ENCODE data around the gene PEG3. TPM values are rescaled to one million over a fixed set of nuclear protein-coding genes. Genes with fewer than 3 reads are reported as not detected.
"Not testable (repeated sequence)": the region's sequence is repeated elsewhere in the genome, so short reads cannot be mapped to it uniquely, and the experiment has no call there.

Gene PEG3
- total RNA-seq, 1 donor from 2014 or later: 0.53 TPM

GRCh38 chr19:56864443-56865125 lies 24.1 kb upstream of the PEG3 start:
- no peaks in the 10 kb centered on the region for H3K27me3 ChIP-seq (ENCODE audit: control insufficient read depth, insufficient read depth, low read length)
- H3K36me3 ChIP-seq (ENCODE audit: control insufficient read depth, insufficient read depth, low read length): no peaks in the 10 kb centered on the region
- DNase-seq (ENCODE audit: low read depth) (no peak), FAIRE-seq (no peak)
- H3K4me3 ChIP-seq (ENCODE audit: low read depth, low read length): no peak overlapping the region
- no peak for TF ChIP-seq CTCF (IDR thresholded peaks at IDR 0.05; ENCODE audit: insufficient read depth, low read length, severe bottlenecking)

- no peaks in the 10 kb centered on the region for H3K27me3 ChIP-seq (ENCODE audit: control insufficient read depth, insufficient read depth, low read length)
- FAIRE-seq: no peak
- H3K4me3 ChIP-seq (ENCODE audit: low read depth, low read length): no peak overlapping the region
- no peak for TF ChIP-seq CTCF (IDR thresholded peaks at IDR 0.05; ENCODE audit: insufficient read depth, low read length, severe bottlenecking)
- DNase-seq (ENCODE audit: low read depth): no peak
- H3K36me3 ChIP-seq (ENCODE audit: control insufficient read depth, insufficient read depth, low read length): no peaks in the 10 kb centered on the region
These were observed 22.2 kb upstream of the PEG3 start for GRCh38 chr19:56862741-56863140.

- not testable (repeated sequence) for H3K4me3 ChIP-seq (ENCODE audit: low read depth, low read length); DNase-seq (ENCODE audit: low read depth); H3K36me3 ChIP-seq (ENCODE audit: control insufficient read depth, insufficient read depth, low read length); H3K27me3 ChIP-seq (ENCODE audit: control insufficient read depth, insufficient read depth, low read length); FAIRE-seq
These were observed 19.9 kb upstream of the PEG3 start for GRCh38 chr19:56860409-56860808.

GRCh38 chr19:56858026-56858425 lies 17.5 kb upstream of the PEG3 start:
- Histone ChIP-seq H3K4me3 (ENCODE audit: low read depth, low read length) (no peak overlapping the region), H3K36me3 (ENCODE audit: control insufficient read depth, insufficient read depth, low read length) (no peaks in the 10 kb centered on the region), H3K27me3 (ENCODE audit: control insufficient read depth, insufficient read depth, low read length) (no peaks in the 10 kb centered on the region)
- peak; percentile 32 for FAIRE-seq
- DNase-seq (ENCODE audit: low read depth): no peak
- TF ChIP-seq CTCF (IDR thresholded peaks at IDR 0.05; ENCODE audit: insufficient read depth, low read length, severe bottlenecking): no peak

DNA sequence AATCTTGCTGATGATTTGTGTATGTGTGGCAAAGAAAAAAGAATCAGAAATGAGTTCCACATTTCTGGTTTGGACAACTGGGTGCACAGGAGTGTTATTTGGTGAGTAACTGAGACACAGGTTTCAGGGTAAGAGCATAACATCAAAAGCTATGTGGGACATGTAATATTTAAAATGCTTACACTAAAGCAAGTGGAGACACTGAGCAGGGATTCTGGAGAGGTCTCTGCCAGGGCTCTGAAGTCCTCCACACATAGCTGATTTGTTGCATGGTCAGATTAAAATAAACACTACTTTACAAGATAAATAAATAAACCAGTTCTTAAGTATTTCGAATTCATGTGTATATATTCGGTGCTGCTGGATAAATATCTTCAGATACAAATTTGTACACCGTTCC lies 16.3 kb upstream of the PEG3 start:
- FAIRE-seq (no peak), DNase-seq (ENCODE audit: low read depth) (no peak)
- Histone ChIP-seq H3K36me3 (ENCODE audit: control insufficient read depth, insufficient read depth, low read length) (no peaks in the 10 kb centered on the region), H3K27me3 (ENCODE audit: control insufficient read depth, insufficient read depth, low read length) (no peaks in the 10 kb centered on the region), H3K4me3 (ENCODE audit: low read depth, low read length) (no peak overlapping the region)
- TF ChIP-seq CTCF (IDR thresholded peaks at IDR 0.05; ENCODE audit: insufficient read depth, low read length, severe bottlenecking): no peak

DNA sequence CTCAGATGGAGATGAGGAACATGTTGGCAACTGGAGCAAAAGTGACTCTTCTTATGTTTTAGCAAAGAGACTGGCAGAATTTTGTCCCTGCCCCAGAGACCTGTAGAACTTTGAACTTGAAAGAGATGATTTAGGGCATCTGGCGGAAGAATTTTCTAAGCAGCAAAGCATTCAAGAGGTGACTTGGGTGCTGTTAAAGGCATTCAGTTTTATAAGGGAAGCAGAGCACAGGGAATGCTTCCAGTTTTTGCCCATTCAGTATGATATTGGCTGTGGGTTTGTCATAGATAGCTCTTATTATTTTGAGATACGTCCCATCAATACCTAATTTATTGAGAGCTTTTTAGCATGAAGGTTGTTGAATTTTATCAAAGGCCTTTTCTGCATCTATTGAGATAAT lies 11.8 kb upstream of the PEG3 start:
- not testable (repeated sequence) for FAIRE-seq; DNase-seq (ENCODE audit: low read depth); H3K36me3 ChIP-seq (ENCODE audit: control insufficient read depth, insufficient read depth, low read length); H3K27me3 ChIP-seq (ENCODE audit: control insufficient read depth, insufficient read depth, low read length); H3K4me3 ChIP-seq (ENCODE audit: low read depth, low read length)

- no peak for TF ChIP-seq CTCF (IDR thresholded peaks at IDR 0.05; ENCODE audit: insufficient read depth, low read length, severe bottlenecking)
- Histone ChIP-seq H3K4me3 (ENCODE audit: low read depth, low read length) (no peak overlapping the region), H3K36me3 (ENCODE audit: control insufficient read depth, insufficient read depth, low read length) (no peaks in the 10 kb centered on the region), H3K27me3 (ENCODE audit: control insufficient read depth, insufficient read depth, low read length) (no peaks in the 10 kb centered on the region)
- FAIRE-seq: no peak
- no peak for DNase-seq (ENCODE audit: low read depth)
These were observed 7.6 kb upstream of the PEG3 start for GRCh38 chr19:56848166-56848565.
